ENCODE measurements around the gene LY6G6C.

The LY6G6C gene

DNA sequence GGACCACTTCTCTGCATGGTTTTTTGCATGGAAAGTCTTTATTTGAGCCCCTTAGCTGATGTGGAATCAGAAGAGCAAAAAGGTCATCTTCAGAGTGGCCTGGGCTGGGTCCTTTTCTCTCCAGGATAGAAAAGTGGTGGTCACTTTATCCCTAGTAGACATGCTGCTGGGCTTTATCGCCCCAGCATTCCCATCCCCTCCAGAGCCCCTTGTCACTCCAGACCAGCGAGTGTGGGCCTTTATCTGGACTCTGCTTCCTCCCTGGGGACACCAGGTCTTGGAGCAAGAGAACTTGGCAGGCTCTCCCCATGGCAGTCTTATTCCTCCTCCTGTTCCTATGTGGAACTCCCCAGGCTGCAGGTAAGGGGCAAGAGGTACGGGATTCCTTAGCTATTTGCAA, 14.9 kb downstream of the LY6G6C start, which contains the start of gene LY6G6F:
Gene LY6G6F (plus strand): TSS at position 268 of the 400 bp plus-strand sequence. CDS start 41 bp downstream, at position 309.
- DNase-seq (ENCODE audit: low spot score), result no peak

DNA sequence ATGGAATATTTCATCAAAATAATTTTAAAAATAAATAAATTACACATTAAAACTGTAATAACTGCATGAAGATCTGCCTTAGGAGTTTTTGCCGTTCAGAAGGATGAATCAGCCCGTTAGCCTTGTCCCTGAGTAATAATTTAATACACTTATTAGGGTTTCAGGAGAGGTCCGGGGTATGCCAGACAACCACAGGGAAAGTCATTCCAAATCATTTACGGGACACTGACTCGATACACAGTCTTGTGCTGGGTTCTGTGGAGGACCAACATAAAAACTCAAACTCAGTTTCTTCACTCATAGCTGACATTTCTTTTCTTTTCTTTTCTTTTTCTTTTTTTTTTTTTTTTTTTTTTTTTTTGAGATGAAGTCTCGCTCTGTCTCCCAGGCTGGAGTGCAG, 15.6 kb downstream of the LY6G6C start:
- no peak for DNase-seq (ENCODE audit: low spot score)

DNA sequence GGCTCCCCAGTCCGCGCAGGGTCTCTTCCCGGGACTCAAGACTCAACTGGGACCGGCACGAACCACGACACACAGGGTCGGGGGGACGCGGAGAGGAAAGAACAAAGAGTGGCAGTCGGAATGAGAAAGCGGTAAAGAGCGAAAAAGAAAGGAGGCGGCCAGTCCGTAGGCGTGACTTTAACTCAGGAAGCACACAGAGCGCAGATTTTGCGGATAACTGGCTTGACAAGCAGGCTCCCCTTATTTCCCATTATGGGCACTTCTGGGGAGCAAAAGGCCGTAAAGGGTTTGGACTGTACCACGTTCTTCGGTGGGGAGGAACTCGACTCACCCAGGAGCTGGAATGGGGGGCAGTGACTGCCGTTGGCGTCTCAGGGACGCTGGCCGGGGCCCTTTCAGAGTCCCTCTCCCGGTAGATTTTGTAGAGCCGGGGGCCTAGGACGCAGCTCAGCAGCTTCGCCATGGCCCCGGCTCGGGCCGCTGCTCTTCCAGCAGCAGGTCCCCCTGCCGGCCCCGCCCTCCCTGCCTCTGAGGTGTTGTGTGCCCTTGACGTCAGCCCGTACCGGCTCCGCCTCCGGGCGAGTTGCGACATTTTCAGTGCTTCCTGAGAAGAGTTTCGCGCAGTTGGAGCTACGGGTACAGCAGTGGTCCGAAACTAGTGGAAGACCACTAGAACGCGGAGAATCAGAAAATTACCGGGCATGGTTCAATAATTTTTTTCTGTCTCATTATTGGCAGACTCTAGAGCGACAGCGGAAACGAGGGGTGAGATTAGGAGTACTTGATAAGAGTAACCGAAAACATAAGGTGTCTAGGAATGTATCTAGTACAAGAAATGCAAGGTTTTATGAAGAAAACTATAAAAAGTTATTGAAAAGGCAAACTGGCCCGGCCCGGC, 18.5 kb downstream of the LY6G6C start, which contains the start of gene ABHD16A:
Gene ABHD16A (minus strand): TSS at position 506 of the 898 bp plus-strand sequence. CDS start 43 bp downstream, at position 463.
- DNase-seq (ENCODE audit: low spot score), result peak; percentile 97

DNA sequence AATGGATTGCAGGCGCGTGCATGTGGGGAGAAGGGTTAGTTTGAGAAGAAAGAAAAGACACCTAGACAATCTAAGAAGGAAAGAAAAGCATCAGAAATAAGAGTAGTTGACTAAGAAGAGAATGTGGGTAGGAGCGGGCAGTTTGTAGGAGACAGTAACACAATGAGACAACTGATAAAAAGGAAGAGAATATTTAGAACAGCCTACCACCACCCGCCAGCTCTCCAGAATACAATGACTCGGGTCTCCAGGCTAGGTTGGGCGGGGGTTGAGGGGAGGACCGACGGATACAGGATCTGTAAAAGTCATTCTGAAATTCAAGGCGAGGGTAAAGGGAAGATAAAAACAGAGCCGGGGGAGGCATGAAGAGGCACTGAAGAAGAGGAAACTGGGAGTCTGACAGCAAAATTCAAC, 19.1 kb downstream of the LY6G6C start:
- DNase-seq (ENCODE audit: low spot score), result no peak

DNA sequence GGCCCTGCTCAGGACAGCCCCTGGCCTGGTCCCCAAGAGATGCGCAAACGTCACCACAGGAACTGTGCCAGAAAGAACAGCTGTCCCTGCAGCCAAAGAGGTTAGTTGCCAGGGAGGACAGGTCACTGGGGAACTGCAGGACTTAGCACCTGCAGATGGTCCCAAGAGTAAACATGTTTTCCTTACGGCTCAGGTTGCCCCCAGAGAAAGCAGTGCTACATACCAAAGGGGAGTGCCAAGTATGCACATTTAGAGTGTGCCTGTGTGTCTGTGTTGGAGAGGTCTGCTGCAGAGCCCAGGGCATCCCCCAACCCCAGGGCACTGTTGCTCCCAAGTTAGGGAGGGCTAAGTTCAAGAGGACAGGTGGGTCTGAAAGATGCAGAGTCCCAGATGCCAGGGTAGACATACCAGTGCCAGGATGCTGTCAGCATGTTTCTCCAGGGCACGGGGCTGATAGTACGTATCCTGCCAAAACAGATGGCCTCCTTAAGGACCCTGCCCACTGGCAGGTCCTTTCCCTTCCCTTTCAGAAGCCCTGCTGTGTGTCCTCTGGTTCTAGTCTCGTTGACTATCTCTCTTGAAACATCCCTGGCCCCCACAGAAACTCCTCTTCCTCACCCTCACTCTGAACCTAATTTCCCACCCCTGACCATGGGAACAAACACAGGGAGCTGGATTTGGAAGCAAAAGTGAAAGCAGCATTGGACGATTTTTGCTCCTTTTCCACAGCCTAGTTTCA, 19.7 kb downstream of the LY6G6C start:
- no peak for DNase-seq (ENCODE audit: low spot score)

- no peak for DNase-seq (ENCODE audit: low spot score)
Measured at GRCh38 chr6:31700740-31701401, 20.7 kb downstream of the LY6G6C start.

- DNase-seq (ENCODE audit: low spot score), result no peak
Measured at GRCh38 chr6:31697555-31697954, 24.0 kb downstream of the LY6G6C start.

DNA sequence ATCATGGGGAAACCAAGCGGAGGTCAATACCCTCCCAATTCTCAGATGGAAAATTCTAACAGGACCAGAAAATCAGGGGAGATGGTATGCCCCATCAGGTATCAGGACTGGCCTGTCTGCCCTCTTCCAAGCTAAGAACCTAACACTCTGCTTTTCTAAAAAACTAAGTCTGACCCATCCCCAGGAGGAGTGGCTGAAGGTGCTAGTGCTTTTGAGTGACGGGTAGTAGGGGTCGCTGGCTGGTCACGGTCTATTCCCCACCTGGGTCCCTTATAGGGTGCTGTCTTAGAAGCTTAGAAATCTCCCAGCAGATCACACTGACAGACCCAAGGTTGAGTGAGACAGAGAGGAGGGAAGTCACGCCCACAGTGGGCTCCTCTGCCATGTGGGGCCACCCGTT, 28.0 kb downstream of the LY6G6C start:
- no peak for DNase-seq (ENCODE audit: low spot score)

DNA sequence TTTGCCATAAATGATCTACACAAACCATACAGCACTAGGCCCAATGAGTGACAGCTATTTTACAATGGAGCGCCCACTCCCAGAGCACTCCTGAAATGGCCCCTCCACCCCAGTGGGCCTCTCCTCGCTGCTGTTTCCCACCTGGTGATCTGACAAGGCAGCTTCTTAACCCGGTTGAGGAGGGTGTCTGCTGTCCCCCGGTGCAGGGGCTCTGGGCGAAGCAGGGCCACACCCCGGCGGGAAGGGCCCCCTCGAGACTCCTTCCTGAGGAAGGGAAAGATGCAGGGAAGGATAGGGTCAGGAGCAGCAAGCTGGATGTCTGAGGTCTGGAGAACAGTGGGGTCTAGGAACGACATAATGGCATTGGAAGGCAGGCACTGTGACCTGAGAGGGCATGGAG, 28.7 kb downstream of the LY6G6C start:
- no peak for DNase-seq (ENCODE audit: low spot score)

- DNase-seq (ENCODE audit: low spot score), result no peak
Measured at GRCh38 chr6:31692353-31692752, 29.2 kb downstream of the LY6G6C start.

DNA sequence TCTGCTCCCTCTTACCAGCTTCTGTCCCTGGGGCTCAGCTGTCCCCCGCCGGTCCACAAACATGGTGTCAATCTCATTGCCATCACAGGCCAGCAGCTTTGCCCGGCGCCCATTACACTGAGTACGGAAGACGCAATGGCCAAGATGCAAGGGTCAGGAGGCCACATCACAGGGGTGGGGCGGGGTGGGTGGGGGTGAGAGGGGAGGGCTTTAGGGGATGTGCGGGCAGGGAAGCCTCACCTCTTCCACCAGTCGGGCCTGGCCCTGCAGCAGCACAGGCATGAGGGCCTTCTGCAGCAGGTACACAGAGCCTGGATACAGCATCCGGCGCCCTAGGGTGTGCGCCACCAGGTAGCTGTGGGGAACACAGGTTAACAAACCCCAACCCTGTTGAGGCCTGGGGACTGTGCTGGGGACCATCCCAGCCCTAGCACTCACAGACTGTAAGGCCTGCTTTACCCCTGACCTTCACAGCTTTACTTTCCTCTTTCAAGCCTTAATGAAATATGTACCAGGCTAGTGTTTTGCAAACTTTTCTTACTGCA, 29.9 kb downstream of the LY6G6C start:
- DNase-seq (ENCODE audit: low spot score), result no peak

- no peak for DNase-seq (ENCODE audit: low spot score)
Measured at GRCh38 chr6:31691078-31691463, 30.5 kb downstream of the LY6G6C start.

GRCh38 chr6:31690231-31691077, 31.1 kb downstream of the LY6G6C start:
- no peak for DNase-seq (ENCODE audit: low spot score)

GRCh38 chr6:31689249-31690110, 32.1 kb downstream of the LY6G6C start:
- no peak for DNase-seq (ENCODE audit: low spot score)

- no peak for DNase-seq (ENCODE audit: low spot score)
Measured at GRCh38 chr6:31687860-31688693, 33.5 kb downstream of the LY6G6C start.

DNA sequence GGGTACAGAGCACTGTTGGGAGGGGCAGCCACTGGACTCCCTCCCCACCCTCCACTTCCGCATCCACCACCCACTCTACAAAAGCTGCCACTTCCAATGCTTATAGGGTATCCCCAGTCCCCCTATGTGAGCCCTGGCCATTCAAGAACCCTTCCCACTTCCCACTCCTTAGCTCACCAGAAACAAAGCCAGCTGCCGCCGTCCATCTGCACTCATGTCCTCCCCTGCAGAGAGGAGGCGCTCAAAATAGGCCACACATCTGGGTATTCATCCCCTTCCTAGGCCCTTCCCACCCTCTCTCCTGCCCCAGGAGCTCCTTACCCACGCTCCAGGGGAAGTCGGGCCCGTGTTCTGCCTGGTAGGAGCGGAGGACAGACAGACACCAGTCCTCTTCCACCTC, 34.2 kb downstream of the LY6G6C start:
- no peak for DNase-seq (ENCODE audit: low spot score)

- no peak for DNase-seq (ENCODE audit: low spot score)
Measured at GRCh38 chr6:31686483-31686882, 35.1 kb downstream of the LY6G6C start.

GRCh38 chr6:31683591-31683990, 38.0 kb downstream of the LY6G6C start:
- DNase-seq (ENCODE audit: low spot score), result no peak

GRCh38 chr6:31681135-31681671, 40.3 kb downstream of the LY6G6C start:
- peak; percentile 61 for DNase-seq (ENCODE audit: low spot score)
